Fibroblast of lung (primary cell): ENCODE measurements around the gene TMEM41A. TPM values are rescaled to one million over a fixed set of nuclear protein-coding genes. Genes with fewer than 3 reads are reported as not detected.

ENCODE experiments used
- DNase-seq, 2 donors: peaks; one replicate each; pipeline versions ENCODE4 v3.0.0 to v3.0.0-alpha.2; 2010; ENCODE audit warnings: low read depth in 2 of 2
- H2AFZ ChIP-seq: 2 replicates; pipeline ENCODE4 v1.5.1; 2012; ENCODE audit warnings: low read length, control low read depth, inconsistent platforms
- H3K27ac ChIP-seq: 2 replicates; pipeline ENCODE4 v1.5.1; 2011; ENCODE audit warnings: low read length, control low read depth; ENCODE audit not compliant: insufficient read depth
- H3K27me3 ChIP-seq: 2 replicates; pipeline ENCODE4 v1.5.1; 2011; ENCODE audit warnings: mild to moderate bottlenecking, low read length; ENCODE audit not compliant: control insufficient read depth, insufficient read depth
- H3K36me3 ChIP-seq: 2 replicates; pipeline ENCODE4 v1.5.1; 2011; ENCODE audit warnings: low read length; ENCODE audit not compliant: control insufficient read depth, insufficient read depth
- H3K4me1 ChIP-seq: 2 replicates; pipeline ENCODE4 v1.5.1; 2011; ENCODE audit warnings: low read length; ENCODE audit not compliant: control insufficient read depth, insufficient read depth; ENCODE audit errors: extremely low read depth
- H3K4me2 ChIP-seq: 2 replicates; pipeline ENCODE4 v1.5.1; 2011; ENCODE audit warnings: low read length, control low read depth; ENCODE audit not compliant: insufficient read depth; ENCODE audit errors: extremely low read depth
- H3K4me3 ChIP-seq, 4 experiments: fragments of 200-600 bp in 1 of 4; sonication (generic) in 1 of 4; replicated peaks in 1 of 4; 2 replicates each; pipeline ENCODE4 v1.5.1; 2011 to 2016; ENCODE audit warnings: low read length in 4 of 4, low read depth in 3 of 4, mild to moderate bottlenecking in 3 of 4, control low read depth in 2 of 4, inconsistent platforms in 1 of 4, mixed read lengths in 1 of 4; ENCODE audit not compliant: insufficient read depth in 1 of 4; ENCODE audit errors: control extremely low read depth in 1 of 4
- H3K79me2 ChIP-seq: 2 replicates; pipeline ENCODE4 v1.5.1; 2012; ENCODE audit warnings: mild to moderate bottlenecking, low read length, inconsistent platforms; ENCODE audit not compliant: control insufficient read depth, insufficient read depth
- H3K9ac ChIP-seq: 2 replicates; pipeline ENCODE4 v1.5.1; 2011; ENCODE audit warnings: mild to moderate bottlenecking, low read length, control low read depth; ENCODE audit not compliant: insufficient read depth
- H3K9me3 ChIP-seq: 2 replicates; pipeline ENCODE4 v1.5.1; 2012; ENCODE audit warnings: low read depth, low read length; ENCODE audit not compliant: control insufficient read depth, insufficient read depth
- H4K20me1 ChIP-seq: 2 replicates; pipeline ENCODE4 v1.5.1; 2011; ENCODE audit warnings: low read length; ENCODE audit not compliant: control insufficient read depth, insufficient read depth; ENCODE audit errors: extremely low read depth
- EZH2 ChIP-seq: IDR thresholded peaks from 2 replicates; pipeline ENCODE4 v1.5.1; 2012; ENCODE audit warnings: low read length, control low read depth, mild to moderate bottlenecking; ENCODE audit errors: missing control alignments
- polyA plus RNA-seq, 2 donors: library from polyadenylated mRNA; depleted of rRNA in 1 of 2; stranded (reverse) in 1 of 2; unstranded in 1 of 2; fragments of >200 nt; gene quantifications; 2 replicates each; pipeline ENCODE4 v1.2.1, GENCODE V29; 2011 to 2012; ENCODE audit warnings: missing spikeins in 1 of 2
- total RNA-seq: library from RNA; depleted of rRNA; stranded (reverse); fragments of >200 nt; gene quantifications from 2 replicates; pipeline ENCODE4 v1.2.1, GENCODE V29; 2014
- TF ChIP-seq, protein P1 (sequence below), 2 donors: IDR thresholded peaks in 1 of 2; conservative IDR thresholded peaks in 1 of 2; 1 replicate in 1 of 2; 2 replicates in 1 of 2; pipeline ENCODE4 v1.5.1; 2011 to 2012; ENCODE audit warnings: low read length in 2 of 2, control low read depth in 1 of 2, inconsistent platforms in 1 of 2, low read depth in 1 of 2, mild to moderate bottlenecking in 1 of 2

TMEM41A gene
- total and polyA plus RNA-seq, 2 donors (not counting 1 experiment from before 2014, with no cell fraction given): 8.3 to 18.2 TPM

GRCh38 chr3:185517387-185518130 lies 18.7 kb upstream of the TMEM41A start:
- H3K4me3 ChIP-seq: no peak overlapping the region
- no peaks in the 10 kb centered on the region for H3K9me3 ChIP-seq
- H3K9ac ChIP-seq: no peak overlapping the region
- no peak overlapping the region for H2AFZ ChIP-seq
- H3K36me3 ChIP-seq: no peaks in the 10 kb centered on the region
- H4K20me1 ChIP-seq: no peaks in the 10 kb centered on the region
- H3K27ac ChIP-seq: no peak overlapping the region
- TF ChIP-seq, protein P1, sequence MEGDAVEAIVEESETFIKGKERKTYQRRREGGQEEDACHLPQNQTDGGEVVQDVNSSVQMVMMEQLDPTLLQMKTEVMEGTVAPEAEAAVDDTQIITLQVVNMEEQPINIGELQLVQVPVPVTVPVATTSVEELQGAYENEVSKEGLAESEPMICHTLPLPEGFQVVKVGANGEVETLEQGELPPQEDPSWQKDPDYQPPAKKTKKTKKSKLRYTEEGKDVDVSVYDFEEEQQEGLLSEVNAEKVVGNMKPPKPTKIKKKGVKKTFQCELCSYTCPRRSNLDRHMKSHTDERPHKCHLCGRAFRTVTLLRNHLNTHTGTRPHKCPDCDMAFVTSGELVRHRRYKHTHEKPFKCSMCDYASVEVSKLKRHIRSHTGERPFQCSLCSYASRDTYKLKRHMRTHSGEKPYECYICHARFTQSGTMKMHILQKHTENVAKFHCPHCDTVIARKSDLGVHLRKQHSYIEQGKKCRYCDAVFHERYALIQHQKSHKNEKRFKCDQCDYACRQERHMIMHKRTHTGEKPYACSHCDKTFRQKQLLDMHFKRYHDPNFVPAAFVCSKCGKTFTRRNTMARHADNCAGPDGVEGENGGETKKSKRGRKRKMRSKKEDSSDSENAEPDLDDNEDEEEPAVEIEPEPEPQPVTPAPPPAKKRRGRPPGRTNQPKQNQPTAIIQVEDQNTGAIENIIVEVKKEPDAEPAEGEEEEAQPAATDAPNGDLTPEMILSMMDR (conservative IDR thresholded peaks at IDR 0.05 in 1 of 2, IDR thresholded peaks at IDR 0.05 in 1 of 2; ENCODE audit: low read depth in 1 of 2, low read length in 2 of 2): no peak
- TF ChIP-seq EZH2: no peak
- DNase-seq: no peak
- H3K4me2 ChIP-seq: no peak overlapping the region
- no peaks in the 10 kb centered on the region for H3K4me1 ChIP-seq
- H3K27me3 ChIP-seq: peaks cover 4% of the 10 kb centered on the region
- H3K79me2 ChIP-seq: no peaks in the 10 kb centered on the region

DNA sequence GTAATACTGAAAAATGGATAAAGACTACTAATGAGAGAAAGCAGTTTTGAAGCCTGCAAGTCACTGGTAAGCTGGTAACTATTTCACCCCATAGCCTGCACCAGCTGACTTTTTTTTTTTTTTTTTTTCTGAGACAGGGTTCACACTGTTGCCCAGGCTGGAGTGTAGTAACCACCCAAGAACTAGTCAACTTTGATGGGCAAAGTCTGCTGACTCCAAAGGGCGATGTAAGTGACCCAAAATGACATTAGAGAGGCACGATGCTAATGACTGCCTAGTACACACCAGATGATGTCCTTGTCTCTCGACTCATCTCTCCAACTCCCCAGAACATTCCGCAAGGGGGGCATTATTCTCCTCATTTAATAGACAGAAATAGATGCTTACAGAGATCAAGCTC lies 12.9 kb upstream of the TMEM41A start:
- Histone ChIP-seq H3K9me3 (no peaks in the 10 kb centered on the region), H3K9ac (no peak overlapping the region), H3K4me2 (no peak overlapping the region), H4K20me1 (no peaks in the 10 kb centered on the region), H3K4me3 (no peak overlapping the region), H3K27me3 (peaks cover 4% of the 10 kb centered on the region), H3K36me3 (no peaks in the 10 kb centered on the region), H3K4me1 (no peaks in the 10 kb centered on the region), H3K79me2 (no peaks in the 10 kb centered on the region), H3K27ac (no peak overlapping the region), H2AFZ (no peak overlapping the region)
- TF ChIP-seq, protein P1 (conservative IDR thresholded peaks at IDR 0.05 in 1 of 2, IDR thresholded peaks at IDR 0.05 in 1 of 2; ENCODE audit: low read depth in 1 of 2, low read length in 2 of 2): no peak
- no peak for TF ChIP-seq EZH2
- no peak for DNase-seq

DNA sequence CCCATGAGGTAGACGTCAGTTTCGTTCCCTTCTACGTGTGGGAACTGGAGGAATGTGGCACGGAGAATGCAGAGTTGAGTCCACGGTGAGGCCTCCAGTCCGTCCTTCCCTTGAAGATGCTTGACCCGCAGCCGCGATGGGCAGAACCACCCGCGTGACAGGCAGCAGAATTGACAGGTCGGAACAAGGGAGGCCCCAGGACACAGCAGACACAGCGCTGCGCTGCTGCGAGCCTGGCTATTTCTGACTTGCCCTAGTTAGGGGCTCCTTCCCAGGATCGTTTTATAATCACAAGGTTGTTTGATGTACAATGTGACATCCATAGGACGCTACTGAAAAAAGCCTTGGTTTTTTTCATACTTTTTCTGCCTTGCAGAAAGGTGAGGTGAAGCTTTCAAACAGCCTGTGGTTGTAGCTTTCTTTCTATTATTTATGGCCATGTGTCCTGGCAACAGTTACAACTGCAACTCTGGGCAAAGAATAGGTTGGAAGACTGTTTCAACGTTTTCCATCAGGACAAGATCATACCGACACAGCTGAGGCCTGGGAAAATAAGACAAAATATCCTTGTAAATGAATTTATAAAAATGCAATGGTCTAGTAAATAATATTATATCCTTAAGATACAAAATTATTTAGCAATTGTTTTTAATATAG lies 9.6 kb upstream of the TMEM41A start:
- no peaks in the 10 kb centered on the region for H3K9me3 ChIP-seq
- no peak overlapping the region for H3K4me2 ChIP-seq
- no peak overlapping the region for H3K27ac ChIP-seq
- no peaks in the 10 kb centered on the region for H4K20me1 ChIP-seq
- TF ChIP-seq, protein P1 (conservative IDR thresholded peaks at IDR 0.05 in 1 of 2, IDR thresholded peaks at IDR 0.05 in 1 of 2; ENCODE audit: low read depth in 1 of 2, low read length in 2 of 2): no peak
- TF ChIP-seq EZH2: no peak
- DNase-seq: no peak
- no peak overlapping the region for H3K9ac ChIP-seq
- H3K79me2 ChIP-seq: no peaks in the 10 kb centered on the region
- H3K27me3 ChIP-seq: no peaks in the 10 kb centered on the region
- H3K4me3 ChIP-seq: no peak overlapping the region
- H2AFZ ChIP-seq: no peak overlapping the region
- H3K4me1 ChIP-seq: no peaks in the 10 kb centered on the region
- no peaks in the 10 kb centered on the region for H3K36me3 ChIP-seq
